T-helper 9 cell (primary cell): ENCODE results near the gene ANO5.

Source experiments
- DNase-seq: peaks from one replicate; pipeline ENCODE4 v3.0.0-alpha.2; 2020
- total RNA-seq, 2 donors: gene quantifications; one replicate each; lab custom pipeline; 2026; lab: John Stamatoyannopoulos, UW

Gene ANO5
- 0 to 0.56 reads per million in 2 donors for total RNA-seq

- no peak for DNase-seq
Measured at GRCh38 chr11:22192642-22193347, at the start of gene ANO5. ANO5 (plus strand) TSS chr11:22193085; CDS start chr11:22193493, 408 bp downstream.

- no peak for DNase-seq
Measured at GRCh38 chr11:22151649-22152197, 41.2 kb upstream of the ANO5 start.

GRCh38 chr11:22157531-22157930 lies 35.4 kb upstream of the ANO5 start:
- no peak for DNase-seq

GRCh38 chr11:22161489-22161888 lies 31.4 kb upstream of the ANO5 start:
- DNase-seq, result no peak

GRCh38 chr11:22162756-22163155 lies 30.1 kb upstream of the ANO5 start:
- no peak for DNase-seq

GRCh38 chr11:22163394-22163797 lies 29.5 kb upstream of the ANO5 start:
- DNase-seq, result no peak

GRCh38 chr11:22165087-22165486 lies 27.8 kb upstream of the ANO5 start:
- DNase-seq, result no peak

GRCh38 chr11:22165759-22166513 lies 26.9 kb upstream of the ANO5 start:
- no peak for DNase-seq

GRCh38 chr11:22169833-22170232 lies 23.1 kb upstream of the ANO5 start:
- no peak for DNase-seq

- no peak for DNase-seq
Measured at GRCh38 chr11:22173532-22173931, 19.4 kb upstream of the ANO5 start.

- no peak for DNase-seq
Measured at GRCh38 chr11:22177186-22177585, 15.7 kb upstream of the ANO5 start.

GRCh38 chr11:22179626-22180025 lies 13.3 kb upstream of the ANO5 start:
- DNase-seq, result no peak

GRCh38 chr11:22180131-22180530 lies 12.8 kb upstream of the ANO5 start:
- DNase-seq, result no peak

- DNase-seq, result no peak
Measured at GRCh38 chr11:22189660-22190059, 3.2 kb upstream of the ANO5 start.

- no peak for DNase-seq
Measured at GRCh38 chr11:22190827-22191463, 1.9 kb upstream of the ANO5 start.

GRCh38 chr11:22192289-22192641 lies 620 bp upstream of the ANO5 start:
- DNase-seq, result no peak

- no peak for DNase-seq
Measured at GRCh38 chr11:22193348-22194051, 615 bp downstream of the ANO5 start.

- DNase-seq, result no peak
Measured at GRCh38 chr11:22194306-22194705, 1.4 kb downstream of the ANO5 start.

GRCh38 chr11:22194907-22195306 lies 2.0 kb downstream of the ANO5 start:
- DNase-seq, result no peak

- no peak for DNase-seq
Measured at GRCh38 chr11:22197139-22198005, 4.5 kb downstream of the ANO5 start.

GRCh38 chr11:22199243-22199642 lies 6.4 kb downstream of the ANO5 start:
- no peak for DNase-seq

GRCh38 chr11:22203281-22203680 lies 10.4 kb downstream of the ANO5 start:
- no peak for DNase-seq
